ENCODE results near the gene EIF4B. TPM values are rescaled to one million over a fixed set of nuclear protein-coding genes. Genes with fewer than 3 reads are reported as not detected.
A peak's percentile ranks its signal among the peaks of the same experiment; 100 is the strongest.
"Not testable (repeated sequence)": the region's sequence is repeated elsewhere in the genome, so short reads cannot be mapped to it uniquely, and the experiment has no call there.

Gene EIF4B
- total RNA-seq, 1 donor = 1,510 TPM

DNA sequence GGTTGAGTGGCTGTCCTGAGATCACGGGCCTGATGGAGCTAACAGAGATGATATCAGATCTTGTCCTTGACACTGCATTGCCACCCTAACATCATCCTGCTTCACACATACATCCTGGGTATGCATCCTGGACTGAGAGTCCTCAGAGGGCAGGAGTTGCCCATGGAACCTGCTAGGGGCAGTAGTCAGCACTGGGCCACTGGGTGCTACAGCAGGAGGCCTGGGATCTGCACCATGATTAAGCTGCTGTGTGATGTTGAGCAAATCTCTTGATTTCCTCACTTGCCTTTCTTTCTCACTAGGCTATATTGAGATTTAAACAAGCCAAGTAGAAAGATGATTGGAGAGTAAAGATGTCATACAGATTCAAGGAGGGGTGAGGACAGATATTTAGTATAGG is 22.1 kb upstream of the EIF4B start:
- Histone ChIP-seq H3K4me3 (ENCODE audit: low read length) (no peak overlapping the region), H3K27me3 (ENCODE audit: insufficient read depth, low read length) (no peaks in the 10 kb centered on the region), H3K4me1 (ENCODE audit: insufficient read depth, low read length) (no peaks in the 10 kb centered on the region), H3K9me3 (ENCODE audit: low read depth, low read length) (no peaks in the 10 kb centered on the region)

DNA sequence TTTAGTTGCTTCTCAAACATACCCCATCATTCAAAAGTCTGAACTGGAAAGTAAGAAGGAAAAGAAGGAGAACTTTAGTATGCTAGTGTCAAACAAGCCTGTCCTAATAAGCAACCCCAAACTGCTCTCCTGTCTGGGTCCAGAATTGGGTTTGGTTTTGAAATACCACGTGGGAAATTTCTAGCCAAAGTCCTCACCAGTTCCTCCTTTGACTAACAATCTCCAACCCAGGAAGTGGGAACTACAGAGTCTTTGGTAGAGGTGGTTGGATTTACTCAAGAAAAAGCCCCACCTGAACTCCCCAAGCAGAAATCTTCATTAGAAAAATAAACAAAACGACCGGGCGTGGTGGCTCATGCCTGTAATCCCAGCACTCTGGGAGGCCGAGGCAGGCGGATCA is 17.4 kb upstream of the EIF4B start:
- Histone ChIP-seq H3K4me1 (ENCODE audit: insufficient read depth, low read length) (no peaks in the 10 kb centered on the region), H3K4me3 (ENCODE audit: low read length) (no peak overlapping the region), H3K9me3 (ENCODE audit: low read depth, low read length) (no peaks in the 10 kb centered on the region), H3K27me3 (ENCODE audit: insufficient read depth, low read length) (no peaks in the 10 kb centered on the region)

DNA sequence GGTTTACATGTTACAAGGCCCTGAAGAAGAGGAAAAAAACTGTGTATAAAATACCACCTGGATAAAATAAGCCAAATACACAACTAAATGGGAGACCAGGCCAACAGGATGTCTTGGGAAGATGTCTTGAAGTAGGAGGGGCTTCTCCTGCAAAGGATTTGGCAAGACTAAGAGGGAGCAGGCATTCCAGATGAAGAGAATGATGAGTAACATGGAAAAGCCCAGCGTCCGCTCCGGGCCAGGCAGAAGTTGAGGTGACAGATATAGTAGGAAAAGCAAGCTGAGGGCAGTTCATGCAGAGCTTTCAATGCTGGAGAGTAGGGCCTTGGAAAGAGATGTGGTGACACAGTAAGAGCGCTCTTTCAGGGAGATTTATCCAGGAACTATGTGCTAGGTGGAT is 16.1 kb upstream of the EIF4B start:
- H3K4me1 ChIP-seq (ENCODE audit: insufficient read depth, low read length) = no peaks in the 10 kb centered on the region

DNA sequence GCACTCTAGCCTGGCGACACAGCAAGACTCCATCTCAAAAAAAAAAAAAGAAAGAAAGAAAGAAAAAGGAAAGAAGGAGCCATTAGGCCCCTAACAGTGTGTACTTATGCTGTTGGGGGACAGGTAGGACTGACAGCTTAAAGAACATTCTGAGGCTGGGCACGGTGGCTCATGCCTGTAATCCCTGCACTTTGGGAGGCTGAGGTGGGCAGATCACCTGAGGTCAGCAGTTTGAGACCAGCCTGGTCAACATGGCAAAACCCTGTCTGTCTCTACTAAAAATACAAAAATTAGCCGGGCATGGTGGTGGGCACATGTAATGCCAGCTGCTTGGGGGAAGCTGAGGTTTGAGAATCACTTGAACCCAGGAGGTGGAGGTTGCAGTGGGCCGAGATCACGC is 14.0 kb upstream of the EIF4B start:
- not testable (repeated sequence) for H3K4me3 ChIP-seq (ENCODE audit: low read length); H3K27me3 ChIP-seq (ENCODE audit: insufficient read depth, low read length); H3K9me3 ChIP-seq (ENCODE audit: low read depth, low read length)

More for the DNA sequence above, 16.1 kb upstream of the EIF4B start:
- Histone ChIP-seq H3K27me3 (ENCODE audit: insufficient read depth, low read length) (no peaks in the 10 kb centered on the region), H3K9me3 (ENCODE audit: low read depth, low read length) (no peaks in the 10 kb centered on the region), H3K4me3 (ENCODE audit: low read length) (no peak overlapping the region)

DNA sequence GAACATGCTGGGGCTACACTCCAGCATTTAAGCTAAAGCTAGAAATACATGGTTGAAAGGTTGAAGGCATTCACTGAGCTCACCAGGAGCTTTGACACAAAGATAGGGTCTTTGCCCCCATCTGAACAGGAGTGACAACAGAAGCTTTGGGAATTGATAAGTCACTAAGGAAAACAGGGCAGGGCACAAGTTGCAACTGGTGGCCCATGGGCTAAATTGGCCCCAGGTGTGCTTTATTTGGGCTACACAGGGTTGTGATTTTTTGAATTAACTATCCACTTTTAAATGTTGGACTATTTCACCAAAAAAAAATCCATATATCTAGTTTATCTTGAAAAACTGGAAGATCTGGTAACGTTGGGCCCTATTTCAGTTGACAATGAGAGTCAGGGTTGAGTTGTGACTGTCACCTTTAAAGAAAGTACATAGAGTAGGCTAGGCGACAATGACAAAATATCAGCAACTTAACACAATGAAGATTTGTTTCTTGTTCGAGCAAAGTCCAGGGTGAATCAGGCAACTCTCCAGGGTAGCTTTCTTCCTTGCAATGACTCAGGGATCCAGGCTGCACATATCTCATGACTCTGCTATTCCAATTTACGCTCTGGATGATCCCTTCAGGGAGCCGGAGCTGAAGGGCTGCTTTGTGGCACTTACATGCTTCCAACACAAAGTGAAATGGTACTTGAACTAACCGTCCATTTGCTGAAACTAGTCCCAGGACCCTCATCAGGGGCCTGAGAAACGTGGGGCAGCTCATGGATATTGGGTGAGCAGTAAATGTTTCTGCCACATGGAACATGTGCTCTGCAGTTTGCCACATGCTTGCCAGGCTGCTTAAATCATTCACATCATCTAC is 13.3 kb upstream of the EIF4B start:
- H3K9me3 ChIP-seq (ENCODE audit: low read depth, low read length) = no peaks in the 10 kb centered on the region
- H3K4me1 ChIP-seq (ENCODE audit: insufficient read depth, low read length) = no peaks in the 10 kb centered on the region
- no peak overlapping the region for H3K4me3 ChIP-seq (ENCODE audit: low read length)

More for the DNA sequence above, 14.0 kb upstream of the EIF4B start:
- not testable (repeated sequence) for H3K4me1 ChIP-seq (ENCODE audit: insufficient read depth, low read length)

DNA sequence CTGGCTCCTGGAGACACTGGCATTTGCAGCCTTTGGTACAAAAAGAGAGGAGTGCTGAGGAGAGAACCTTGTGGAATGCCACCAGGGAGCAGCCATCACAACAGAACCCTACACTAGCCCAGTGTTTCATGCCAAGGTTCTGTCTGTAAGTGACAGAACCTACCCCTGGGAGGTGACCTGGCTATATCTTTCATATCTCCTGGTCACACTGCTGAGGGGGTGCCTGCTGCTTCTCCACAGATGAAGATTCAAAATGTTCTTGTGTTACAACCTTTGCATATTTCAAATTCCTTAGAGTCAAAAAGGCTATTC is 12.7 kb upstream of the EIF4B start:
- H3K9me3 ChIP-seq (ENCODE audit: low read depth, low read length) = no peaks in the 10 kb centered on the region
- no peaks in the 10 kb centered on the region for H3K27me3 ChIP-seq (ENCODE audit: insufficient read depth, low read length)
- H3K4me3 ChIP-seq (ENCODE audit: low read length) = no peak overlapping the region
- no peaks in the 10 kb centered on the region for H3K4me1 ChIP-seq (ENCODE audit: insufficient read depth, low read length)

More for the DNA sequence above, 13.3 kb upstream of the EIF4B start:
- no peaks in the 10 kb centered on the region for H3K27me3 ChIP-seq (ENCODE audit: insufficient read depth, low read length)

DNA sequence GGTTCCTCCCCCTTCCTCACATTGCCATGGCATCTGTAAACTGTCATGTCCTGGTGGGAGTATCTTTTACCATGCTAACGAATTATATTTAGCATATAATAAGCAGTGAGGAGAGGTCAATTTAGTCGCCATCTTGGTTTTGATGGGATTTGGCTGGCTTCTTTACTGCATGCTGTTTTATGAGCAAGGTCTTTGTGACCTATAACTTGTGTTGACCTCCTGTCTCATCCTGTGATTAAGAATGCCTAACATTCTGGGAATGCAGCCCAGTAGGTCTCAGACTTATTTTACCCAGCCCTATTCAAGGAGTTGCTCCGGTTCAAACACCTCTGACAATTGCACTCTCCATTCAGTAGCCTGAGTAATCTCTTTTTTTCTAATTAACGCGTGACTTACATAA is 2.1 kb upstream of the EIF4B start:
- Histone ChIP-seq H3K4me1 (ENCODE audit: insufficient read depth, low read length) (peaks cover 30% of the 10 kb centered on the region), H3K4me3 (ENCODE audit: low read length) (no peak overlapping the region), H3K27me3 (ENCODE audit: insufficient read depth, low read length) (no peaks in the 10 kb centered on the region), H3K9me3 (ENCODE audit: low read depth, low read length) (no peaks in the 10 kb centered on the region)

DNA sequence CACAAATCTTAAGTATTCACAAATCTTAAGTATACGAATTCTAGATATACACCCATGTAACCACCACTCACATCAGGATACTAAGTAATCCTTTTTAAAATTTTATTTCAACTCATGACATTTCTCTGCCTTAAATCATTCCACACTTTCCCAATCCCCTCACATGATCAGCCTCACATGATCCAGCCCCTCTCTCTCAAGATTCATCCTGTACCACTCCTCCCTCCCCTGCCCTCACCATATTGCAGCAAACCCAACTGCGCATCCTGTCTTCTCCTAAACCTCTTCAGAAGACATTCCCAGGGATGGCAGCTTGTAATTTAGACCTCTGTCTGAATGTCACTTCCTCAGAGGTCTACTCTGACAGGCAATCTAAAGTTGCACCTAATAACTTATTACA is 1.7 kb upstream of the EIF4B start:
- no peaks in the 10 kb centered on the region for H3K9me3 ChIP-seq (ENCODE audit: low read depth, low read length)
- no peaks in the 10 kb centered on the region for H3K27me3 ChIP-seq (ENCODE audit: insufficient read depth, low read length)
- peaks cover 33% of the 10 kb centered on the region for H3K4me1 ChIP-seq (ENCODE audit: insufficient read depth, low read length)
- H3K4me3 ChIP-seq (ENCODE audit: low read length) = no peak overlapping the region

DNA sequence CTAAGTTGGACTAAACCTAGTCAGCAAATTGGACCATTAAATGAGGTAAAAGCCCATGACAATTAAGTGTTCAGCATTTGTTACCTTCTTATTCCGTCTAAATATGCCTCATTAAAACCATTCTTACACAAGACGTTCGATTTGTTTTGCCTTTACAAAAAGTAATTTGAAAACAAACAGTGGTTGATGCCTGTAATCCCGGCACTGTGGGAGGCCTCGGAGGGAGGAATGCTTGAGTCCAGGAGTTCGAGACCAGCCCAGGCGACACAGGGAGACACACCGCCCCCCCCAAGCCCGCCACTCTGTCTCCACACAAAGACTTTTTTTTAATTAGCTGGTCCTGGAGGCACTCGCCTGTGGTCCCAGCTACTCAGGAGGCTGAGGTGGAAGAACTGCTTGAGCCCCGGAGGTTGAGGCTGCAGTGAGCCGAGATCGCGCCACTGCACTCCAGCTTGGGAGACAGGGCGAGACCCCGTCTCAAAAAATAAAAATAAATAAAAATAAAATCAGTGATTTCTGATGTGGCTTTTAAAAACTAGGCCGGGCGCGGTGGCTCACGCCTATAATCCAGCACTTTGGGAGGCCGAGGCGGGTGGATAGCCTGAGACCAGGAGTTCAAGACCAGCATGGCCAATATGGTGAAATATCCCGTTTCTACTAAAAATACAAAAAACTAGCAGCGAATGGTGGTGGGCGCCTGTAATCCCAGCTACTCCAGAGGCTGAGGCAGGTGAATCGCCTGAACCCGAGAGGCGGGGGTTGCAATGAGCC is 856 bp upstream of the EIF4B start:
- Histone ChIP-seq H3K4me1 (ENCODE audit: insufficient read depth, low read length) (peaks cover 39% of the 10 kb centered on the region), H3K27me3 (ENCODE audit: insufficient read depth, low read length) (no peaks in the 10 kb centered on the region), H3K4me3 (ENCODE audit: low read length) (peak overlapping the region; percentile 100), H3K9me3 (ENCODE audit: low read depth, low read length) (no peaks in the 10 kb centered on the region)

DNA sequence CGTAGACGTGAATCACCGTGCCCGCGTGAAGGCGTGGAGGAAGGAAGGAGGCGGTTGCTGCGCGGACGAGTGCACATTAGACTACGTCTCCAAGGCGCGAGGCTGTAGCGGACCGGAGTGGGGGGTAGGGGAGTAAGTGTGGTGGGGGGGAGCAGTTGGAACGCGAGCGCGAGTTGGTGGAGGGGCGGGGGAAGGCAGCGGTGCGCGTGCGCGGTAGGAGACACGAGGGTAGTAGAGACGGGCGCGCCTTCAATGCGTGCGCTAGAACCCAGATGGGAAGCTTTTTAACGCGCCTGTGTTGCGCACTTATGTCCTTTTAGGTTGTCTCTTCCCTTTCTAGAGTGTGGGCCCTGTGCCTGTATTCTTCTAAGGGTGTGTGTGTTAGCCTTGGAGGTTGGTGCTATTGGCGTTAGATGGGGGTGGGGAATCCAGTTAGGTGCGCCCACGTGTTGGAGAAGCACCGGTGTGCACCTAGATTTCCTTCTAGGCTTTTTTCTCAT is 604 bp downstream of the EIF4B start:
- no peaks in the 10 kb centered on the region for H3K9me3 ChIP-seq (ENCODE audit: low read depth, low read length)
- peaks cover 50% of the 10 kb centered on the region for H3K4me1 ChIP-seq (ENCODE audit: insufficient read depth, low read length)

DNA sequence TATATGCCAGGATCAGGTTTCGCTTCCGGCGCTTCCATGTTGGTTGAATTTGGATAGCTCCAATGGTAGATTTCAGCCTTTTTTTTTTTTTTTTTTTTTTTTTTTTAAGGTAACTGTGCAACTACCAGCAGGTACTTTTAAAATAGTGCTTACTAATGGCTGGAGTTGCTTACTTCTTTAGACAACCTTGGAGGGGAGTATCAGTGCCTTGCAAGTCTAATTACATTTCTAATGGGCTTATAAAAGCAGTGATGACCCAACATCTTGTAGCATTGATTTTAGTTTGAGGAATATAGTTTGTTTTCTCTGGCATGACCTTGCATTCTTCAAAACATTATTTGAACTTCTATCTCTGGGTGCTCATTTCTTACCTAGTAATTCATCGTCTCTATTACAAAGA is 1.1 kb downstream of the EIF4B start:
- no peaks in the 10 kb centered on the region for H3K27me3 ChIP-seq (ENCODE audit: insufficient read depth, low read length)
- peak overlapping the region; percentile 100 for H3K4me3 ChIP-seq (ENCODE audit: low read length)
- H3K9me3 ChIP-seq (ENCODE audit: low read depth, low read length) = no peaks in the 10 kb centered on the region
- peaks cover 53% of the 10 kb centered on the region for H3K4me1 ChIP-seq (ENCODE audit: insufficient read depth, low read length)

More for the DNA sequence above, 604 bp downstream of the EIF4B start:
- Histone ChIP-seq H3K27me3 (ENCODE audit: insufficient read depth, low read length) (no peaks in the 10 kb centered on the region), H3K4me3 (ENCODE audit: low read length) (peak overlapping the region; percentile 100)

DNA sequence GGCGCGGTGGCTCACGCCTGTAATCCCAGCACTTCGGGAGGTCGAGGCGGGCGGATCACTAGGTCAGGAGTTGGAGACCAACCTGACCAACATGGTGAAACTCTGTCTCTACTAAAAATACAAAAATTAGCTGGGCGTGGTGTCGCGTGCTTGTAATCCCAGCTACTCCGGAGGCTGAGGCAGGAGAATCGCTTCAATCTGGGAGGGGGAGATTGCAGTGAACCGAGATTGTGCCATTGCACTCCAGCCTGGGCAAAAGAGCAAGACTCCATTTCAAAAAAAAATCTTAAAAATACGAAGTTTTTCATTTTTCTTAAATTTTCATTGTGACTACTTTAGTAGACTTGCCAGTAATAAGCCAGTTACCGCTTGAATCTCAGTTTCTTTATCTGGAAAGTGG is 2.5 kb downstream of the EIF4B start:
- peaks cover 53% of the 10 kb centered on the region for H3K4me1 ChIP-seq (ENCODE audit: insufficient read depth, low read length)
- not testable (repeated sequence) for H3K9me3 ChIP-seq (ENCODE audit: low read depth, low read length); H3K27me3 ChIP-seq (ENCODE audit: insufficient read depth, low read length); H3K4me3 ChIP-seq (ENCODE audit: low read length)

DNA sequence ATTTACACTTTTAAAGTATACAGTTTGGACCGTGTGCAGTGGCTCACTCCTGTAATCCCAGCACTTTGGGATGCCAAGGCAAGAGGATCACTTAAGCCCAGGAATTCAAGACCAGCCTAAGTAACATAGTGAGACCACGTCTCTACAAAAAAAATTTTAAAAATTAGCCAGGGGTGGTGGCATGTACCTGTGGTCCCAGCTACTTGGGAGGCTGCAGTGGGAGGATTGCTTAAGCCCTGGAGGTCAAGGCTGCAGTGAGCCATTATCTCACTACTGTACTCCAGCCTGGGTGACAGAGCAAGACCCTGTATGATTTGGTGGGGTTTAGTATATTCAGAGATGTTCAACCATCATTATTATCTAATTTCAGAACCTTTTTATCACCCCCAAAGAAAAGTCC is 4.7 kb downstream of the EIF4B start:
- H3K27me3 ChIP-seq (ENCODE audit: insufficient read depth, low read length) = no peaks in the 10 kb centered on the region
- no peak overlapping the region for H3K4me3 ChIP-seq (ENCODE audit: low read length)
- peaks cover 45% of the 10 kb centered on the region for H3K4me1 ChIP-seq (ENCODE audit: insufficient read depth, low read length)
- no peaks in the 10 kb centered on the region for H3K9me3 ChIP-seq (ENCODE audit: low read depth, low read length)

DNA sequence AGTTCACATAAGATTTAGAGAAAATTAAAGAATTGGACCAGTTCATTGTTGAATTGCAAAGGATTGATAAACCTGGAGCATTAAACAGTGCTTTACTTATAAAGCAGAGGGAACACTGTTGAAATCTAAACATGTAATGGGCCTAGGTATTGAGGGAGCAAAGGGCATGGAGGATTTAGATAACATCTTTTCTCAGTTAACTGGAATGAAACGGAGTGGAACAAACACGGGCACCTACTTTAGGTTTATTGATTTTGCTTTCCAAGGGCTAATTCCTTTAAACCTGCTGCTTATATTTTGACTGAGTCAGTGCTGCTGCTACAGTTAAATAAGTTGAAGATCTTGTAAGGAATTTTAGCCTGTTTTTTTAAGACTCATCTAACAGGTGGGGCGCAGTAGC is 5.6 kb downstream of the EIF4B start:
- Histone ChIP-seq H3K4me3 (ENCODE audit: low read length) (no peak overlapping the region), H3K4me1 (ENCODE audit: insufficient read depth, low read length) (peaks cover 45% of the 10 kb centered on the region), H3K9me3 (ENCODE audit: low read depth, low read length) (no peaks in the 10 kb centered on the region)

DNA sequence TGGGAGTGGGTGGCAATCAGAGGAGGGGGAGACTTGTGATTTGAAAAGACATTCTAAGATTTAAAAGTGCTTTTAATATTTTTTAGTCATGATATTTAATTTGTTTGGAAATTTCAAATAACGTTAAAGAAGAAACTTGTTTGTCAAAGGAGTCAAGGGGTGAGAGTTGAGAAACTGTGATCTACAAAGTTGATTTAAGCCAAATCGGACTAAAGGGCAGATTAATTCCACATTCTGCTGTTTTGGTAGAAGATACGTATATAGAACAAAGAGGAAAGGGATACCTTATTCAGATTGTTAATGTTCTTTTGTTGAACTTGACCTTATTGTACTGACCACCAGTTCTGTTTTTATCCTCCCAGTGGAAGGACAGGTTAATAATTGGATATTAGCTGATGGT is 6.7 kb downstream of the EIF4B start:
- no peak overlapping the region for H3K4me3 ChIP-seq (ENCODE audit: low read length)
- peaks cover 35% of the 10 kb centered on the region for H3K4me1 ChIP-seq (ENCODE audit: insufficient read depth, low read length)
- H3K9me3 ChIP-seq (ENCODE audit: low read depth, low read length) = no peaks in the 10 kb centered on the region
- H3K27me3 ChIP-seq (ENCODE audit: insufficient read depth, low read length) = no peaks in the 10 kb centered on the region

More for the DNA sequence above, 5.6 kb downstream of the EIF4B start:
- no peaks in the 10 kb centered on the region for H3K27me3 ChIP-seq (ENCODE audit: insufficient read depth, low read length)
